Breast epithelium (tissue), 4 donors: ENCODE data around the gene SEMA4B. TPM values are rescaled to one million over a fixed set of nuclear protein-coding genes. Genes with fewer than 3 reads are reported as not detected.

Source experiments
- DNase-seq, 2 donors: peaks; one replicate each; pipeline ENCODE4 v3.0.0-alpha.2; 2019; ENCODE audit warnings: low spot score in 2 of 2
- H3K27ac ChIP-seq, 2 donors: fragments of 200-600 bp; sonication (generic) in 1 of 2; one replicate each; pipeline ENCODE4 v1.5.1; 2016 to 2019; ENCODE audit warnings: mild to moderate bottlenecking in 1 of 2
- H3K27me3 ChIP-seq, 2 donors: fragments of 200-600 bp; sonication (generic) in 1 of 2; one replicate each; pipeline versions ENCODE4 v1.5.1 to v1.6.0; 2017 to 2019; ENCODE audit warnings: control low read depth in 1 of 2, mild to moderate bottlenecking in 1 of 2
- H3K36me3 ChIP-seq: fragments of 200-600 bp; one replicate; pipeline ENCODE4 v1.5.1; 2019
- H3K4me1 ChIP-seq, 2 donors: fragments of 200-600 bp; sonication (generic); one replicate each; pipeline ENCODE4 v1.5.1; 2016 to 2019; ENCODE audit warnings: control low read depth in 1 of 2
- H3K4me3 ChIP-seq, 3 donors: fragments of 200-600 bp; sonication (generic); 1 replicate in 2 of 3; 2 replicates in 1 of 3; pipeline ENCODE4 v1.5.1; 2016 to 2019; ENCODE audit warnings: mild to moderate bottlenecking in 3 of 3, moderate library complexity in 2 of 3
- H3K9me3 ChIP-seq, 2 donors: fragments of 200-600 bp; sonication (generic) in 1 of 2; one replicate each; pipeline ENCODE4 v1.5.1; 2016 to 2019; ENCODE audit warnings: control low read depth in 1 of 2
- POLR2A ChIP-seq: fragments of 450-650 bp; IDR thresholded peaks from one replicate; pipeline ENCODE4 v1.6.1; 2016; ENCODE audit warnings: antibody characterized with exemption, mild to moderate bottlenecking, moderate library complexity
- POLR2AphosphoS5 ChIP-seq, 3 donors: sonication (generic); formaldehyde crosslinking; IDR thresholded peaks; one replicate each; pipeline ENCODE4 v1.6.1; 2017; ENCODE audit warnings: antibody characterized with exemption in 3 of 3
- intact Hi-C: fragments of 100-400 bp; cut with DNase I; formaldehyde crosslinking; loops from one replicate; pipeline ENCODE4 v1.15.1; 2023; ENCODE audit warnings: low total_unique reads
- total RNA-seq, 3 donors: library from RNA; depleted of rRNA; stranded (reverse); fragments of >200 nt; gene quantifications; one replicate each; pipeline ENCODE4 v1.1.0, GENCODE V29; 2016
- TF ChIP-seq, protein P1 (sequence below), 3 donors: fragments of 450-650 bp; IDR thresholded peaks; one replicate each; pipeline ENCODE4 v1.5.1; 2016 to 2017; ENCODE audit warnings: antibody characterized with exemption in 3 of 3, mild to moderate bottlenecking in 3 of 3, moderate library complexity in 3 of 3

SEMA4B gene
- total RNA-seq, 3 donors from 2014 or later, result 6.6 to 72.8 (median 56.9) TPM

DNA sequence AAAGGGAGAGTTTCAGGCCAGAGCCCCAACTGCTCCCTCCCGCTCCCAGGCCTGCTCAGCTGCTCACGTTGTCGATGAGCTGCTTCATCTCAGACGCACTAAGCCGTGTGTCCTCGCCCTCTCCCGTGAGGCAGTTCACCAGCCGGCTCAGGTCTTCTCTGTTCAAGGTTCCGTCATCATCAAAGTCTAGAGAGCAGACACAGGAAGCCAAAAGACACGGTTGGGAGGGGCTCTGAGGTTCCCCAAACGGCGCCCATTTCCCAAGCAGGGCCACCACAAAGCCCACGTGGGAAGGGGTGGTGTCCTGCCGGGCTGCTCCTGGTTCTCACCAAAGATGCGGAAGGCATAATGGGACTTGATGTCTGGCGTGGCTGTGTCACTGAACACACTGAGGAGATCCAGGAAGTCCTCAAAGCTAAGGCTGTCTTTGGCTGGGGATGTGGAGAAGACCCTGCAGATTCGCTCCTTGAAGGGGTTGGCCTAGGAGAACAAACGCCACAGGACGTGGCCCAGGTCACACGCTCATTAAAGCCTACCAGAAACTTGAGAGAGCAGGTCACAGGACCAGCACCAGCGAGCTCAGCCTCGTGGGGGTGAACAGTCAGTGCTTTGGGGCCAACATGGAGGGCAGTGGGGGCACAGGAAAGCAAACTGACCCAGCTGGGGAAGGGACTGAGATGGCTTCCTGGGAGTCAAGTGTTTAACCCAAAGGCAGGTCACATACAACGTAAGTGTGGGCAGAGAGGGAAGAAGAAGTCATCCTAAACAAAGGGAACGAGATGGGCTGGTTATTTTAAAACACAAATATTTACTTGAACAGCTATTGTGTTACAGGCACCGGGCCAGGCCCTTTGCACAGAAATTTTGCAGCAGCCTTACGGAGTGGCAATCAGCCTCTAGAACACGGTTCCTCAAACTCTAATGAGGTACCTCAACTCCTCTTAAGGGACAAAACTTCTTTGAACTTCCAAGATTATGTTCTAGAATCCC, 30.2 kb downstream of the SEMA4B start:
- no peaks in the 10 kb centered on the region for H3K36me3 ChIP-seq

DNA sequence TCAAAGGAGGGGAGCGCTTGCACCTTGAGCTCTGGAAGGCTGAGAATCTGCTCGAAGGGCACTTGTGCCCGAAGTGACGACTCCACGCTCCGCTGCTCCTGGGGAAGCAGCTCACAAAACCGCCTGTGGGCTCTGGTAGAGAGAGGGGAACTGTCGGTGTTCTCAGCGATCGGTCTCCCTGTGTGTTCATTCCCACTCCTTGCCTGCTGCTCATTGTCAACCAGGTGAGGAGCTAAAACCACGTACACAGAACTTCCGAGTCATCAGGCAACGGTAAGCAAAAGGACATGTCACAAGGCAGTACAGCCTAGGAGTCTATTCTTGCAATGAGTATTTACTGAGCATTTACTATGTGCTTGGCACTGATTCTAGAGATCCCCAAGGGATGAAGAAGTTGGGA, 31.1 kb downstream of the SEMA4B start:
- Histone ChIP-seq H3K36me3 (no peaks in the 10 kb centered on the region), H3K4me3 (peak overlapping the region in 1 of 3 donors; percentile 94), H3K4me1 (peaks cover 0 to 6% of the 10 kb centered on the region in 2 donors), H3K27ac (peak overlapping the region; percentile 86 to 96), H3K9me3 (no peaks in the 10 kb centered on the region), H3K27me3 (no peaks in the 10 kb centered on the region)
- no peak for DNase-seq
- intact Hi-C loops, result no loop called here
- no peak for TF ChIP-seq POLR2A

More for the DNA sequence above, 30.2 kb downstream of the SEMA4B start:
- H3K4me3 ChIP-seq, result no peak overlapping the region
- no peaks in the 10 kb centered on the region for H3K27me3 ChIP-seq
- no peak for DNase-seq
- no peaks in the 10 kb centered on the region for H3K9me3 ChIP-seq
- H3K4me1 ChIP-seq, result peaks cover 0 to 6% of the 10 kb centered on the region in 2 donors
- TF ChIP-seq POLR2A (no peak), POLR2AphosphoS5 (IDR thresholded peaks at IDR 0.05) (no peak)
- TF ChIP-seq, protein P1, sequence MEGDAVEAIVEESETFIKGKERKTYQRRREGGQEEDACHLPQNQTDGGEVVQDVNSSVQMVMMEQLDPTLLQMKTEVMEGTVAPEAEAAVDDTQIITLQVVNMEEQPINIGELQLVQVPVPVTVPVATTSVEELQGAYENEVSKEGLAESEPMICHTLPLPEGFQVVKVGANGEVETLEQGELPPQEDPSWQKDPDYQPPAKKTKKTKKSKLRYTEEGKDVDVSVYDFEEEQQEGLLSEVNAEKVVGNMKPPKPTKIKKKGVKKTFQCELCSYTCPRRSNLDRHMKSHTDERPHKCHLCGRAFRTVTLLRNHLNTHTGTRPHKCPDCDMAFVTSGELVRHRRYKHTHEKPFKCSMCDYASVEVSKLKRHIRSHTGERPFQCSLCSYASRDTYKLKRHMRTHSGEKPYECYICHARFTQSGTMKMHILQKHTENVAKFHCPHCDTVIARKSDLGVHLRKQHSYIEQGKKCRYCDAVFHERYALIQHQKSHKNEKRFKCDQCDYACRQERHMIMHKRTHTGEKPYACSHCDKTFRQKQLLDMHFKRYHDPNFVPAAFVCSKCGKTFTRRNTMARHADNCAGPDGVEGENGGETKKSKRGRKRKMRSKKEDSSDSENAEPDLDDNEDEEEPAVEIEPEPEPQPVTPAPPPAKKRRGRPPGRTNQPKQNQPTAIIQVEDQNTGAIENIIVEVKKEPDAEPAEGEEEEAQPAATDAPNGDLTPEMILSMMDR (IDR thresholded peaks at IDR 0.05), result no peak
- H3K27ac ChIP-seq, result peak overlapping the region; percentile 55 to 65
- intact Hi-C loops, result no loop called here

DNA sequence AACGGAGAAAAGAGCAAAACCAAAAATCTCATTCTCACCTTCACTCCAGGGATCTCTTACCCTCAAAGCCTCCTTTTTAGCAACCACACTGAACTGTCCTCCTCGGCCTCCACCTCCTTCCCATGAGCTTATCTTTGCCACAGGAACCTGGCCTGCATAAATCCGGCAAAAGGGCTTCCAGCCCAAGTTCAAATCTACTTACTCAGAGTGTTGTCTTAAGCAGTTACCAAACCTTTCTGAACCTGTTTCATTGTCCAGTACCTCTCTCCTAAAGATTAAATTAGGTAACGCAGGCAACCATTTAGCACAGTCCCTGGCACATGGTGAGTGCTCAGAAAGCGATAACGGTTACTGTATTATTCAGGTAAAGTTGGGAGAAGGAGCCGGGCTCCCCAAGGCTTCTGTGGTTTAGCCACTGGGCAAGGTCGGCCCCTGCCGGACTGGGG, 31.8 kb downstream of the SEMA4B start:
- DNase-seq, result no peak
- H3K27ac ChIP-seq, result peak overlapping the region; percentile 86 to 96
- no peaks in the 10 kb centered on the region for H3K36me3 ChIP-seq
- TF ChIP-seq POLR2AphosphoS5 (IDR thresholded peaks at IDR 0.05), result no peak
- TF ChIP-seq, protein P1 (IDR thresholded peaks at IDR 0.05), result peak in 1 of 3 donors; percentile 63
- H3K27me3 ChIP-seq, result no peaks in the 10 kb centered on the region
- peaks cover 0 to 6% of the 10 kb centered on the region in 2 donors for H3K4me1 ChIP-seq
- H3K9me3 ChIP-seq, result no peaks in the 10 kb centered on the region
- intact Hi-C loops, result no loop called here
- peak overlapping the region; percentile 71 to 94 (median 89) for H3K4me3 ChIP-seq

DNA sequence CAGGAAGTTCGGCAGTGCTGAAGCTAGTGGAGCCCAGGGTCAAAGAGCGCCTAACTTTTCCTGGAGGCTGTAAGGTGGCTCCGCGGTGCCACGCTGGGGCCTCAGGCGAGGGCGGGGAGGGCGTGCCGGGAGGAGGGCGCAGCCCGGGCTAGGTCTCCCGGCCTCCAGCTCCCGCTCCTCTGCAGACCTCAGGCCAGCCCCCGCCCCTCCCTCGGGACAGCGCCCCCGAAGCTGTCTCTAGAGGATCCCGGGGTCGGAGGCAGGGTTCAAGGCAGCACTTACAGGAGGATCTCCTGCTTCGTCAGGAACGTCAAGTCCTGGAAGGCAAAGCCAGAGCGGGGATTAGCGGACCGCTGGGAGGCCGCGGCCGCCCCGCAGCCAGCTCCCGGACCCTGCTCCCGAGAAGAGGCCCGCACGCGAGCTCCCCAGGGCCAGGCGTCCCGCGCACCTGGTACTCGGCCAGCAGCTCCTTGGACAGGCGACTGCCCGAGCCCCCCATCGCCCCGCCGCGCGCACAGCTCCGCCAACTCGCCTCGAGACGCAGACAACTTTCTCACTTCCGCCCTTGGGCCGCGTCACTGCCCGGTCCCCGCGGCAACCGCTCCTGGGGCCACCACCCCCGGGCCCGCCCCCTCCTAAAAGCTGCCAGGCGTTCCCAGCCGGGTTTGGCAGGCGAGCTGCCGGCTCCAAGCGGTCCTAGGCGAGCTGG, 32.4 kb downstream of the SEMA4B start, which contains the start of gene CIB1:
Gene CIB1, minus strand, starts transcription at position 555 of the 709 bp plus-strand sequence. Its CDS starts 56 bp downstream, at position 499.
- DNase-seq, result peak; percentile 94 to 97
- H3K9me3 ChIP-seq, result no peaks in the 10 kb centered on the region
- peaks cover 0 to 6% of the 10 kb centered on the region in 2 donors for H3K4me1 ChIP-seq
- H3K36me3 ChIP-seq, result no peaks in the 10 kb centered on the region
- TF ChIP-seq, protein P1 (IDR thresholded peaks at IDR 0.05), result peak in 2 of 3 donors; percentile 35 to 57
- TF ChIP-seq POLR2A (peak; percentile 58), POLR2AphosphoS5 (IDR thresholded peaks at IDR 0.05) (peak; percentile 63 to 75 (median 74))
- peak within 1 kb of the TSS; percentile 86 to 96 for H3K27ac ChIP-seq
- no peaks in the 10 kb centered on the region for H3K27me3 ChIP-seq
- intact Hi-C loops, result no loop called here
- H3K4me3 ChIP-seq, result peak within 1 kb of the TSS; percentile 71 to 94 (median 89)

DNA sequence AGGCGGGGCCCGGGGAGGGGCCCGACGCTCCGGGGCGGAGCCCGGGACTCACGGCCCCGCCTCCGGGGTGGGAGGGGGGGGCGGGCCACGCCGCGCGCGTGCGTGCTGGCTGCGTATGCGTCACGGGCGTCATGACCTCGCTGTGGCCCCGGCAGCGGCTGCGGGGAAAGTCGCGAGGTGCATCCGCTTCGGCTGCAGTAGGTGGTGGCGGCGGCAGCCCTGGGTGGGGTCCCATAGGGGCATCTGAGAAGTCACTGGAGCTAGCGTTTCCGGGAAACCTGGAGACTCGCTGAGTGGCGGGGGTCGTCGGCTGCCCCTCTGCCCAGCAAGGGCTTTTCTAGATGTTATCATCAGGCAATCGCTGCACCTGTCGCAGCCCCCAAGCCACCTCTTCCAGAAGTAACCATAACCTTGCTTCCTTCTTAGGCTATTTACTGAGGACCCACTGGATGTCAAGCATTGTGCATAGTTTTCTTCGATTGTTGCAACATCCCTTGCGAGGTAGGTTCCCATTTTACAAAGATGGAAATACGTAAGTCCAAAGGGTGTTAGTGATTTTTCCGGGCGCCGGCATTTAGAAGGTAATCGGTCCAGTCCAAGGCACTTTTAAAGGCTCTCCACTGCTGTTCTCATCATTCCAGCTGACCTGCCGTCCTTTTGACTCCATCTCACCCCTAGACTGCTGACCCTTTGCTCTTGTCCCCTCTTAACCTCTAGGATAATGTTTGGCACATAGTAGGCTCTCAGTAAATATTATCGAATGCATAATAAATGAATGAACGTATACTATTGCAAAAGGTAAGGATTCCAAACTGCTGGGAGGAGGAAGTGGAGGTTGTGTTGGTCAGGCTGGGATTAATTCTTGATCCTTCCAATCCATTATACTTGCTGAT, 33.2 kb downstream of the SEMA4B start, which contains the start of gene GDPGP1:
Gene GDPGP1, plus strand, starts transcription at position 114 of the 893 bp plus-strand sequence. CDS start 6,700 bp downstream, outside the sequence.
- TF ChIP-seq POLR2AphosphoS5 (IDR thresholded peaks at IDR 0.05) (peak in 1 of 3 donors; percentile 34), POLR2A (no peak)
- no peak for DNase-seq
- intact Hi-C loops, result no loop called here
- H3K4me1 ChIP-seq, result peaks cover 0 to 6% of the 10 kb centered on the region in 2 donors
- no peaks in the 10 kb centered on the region for H3K27me3 ChIP-seq
- no peaks in the 10 kb centered on the region for H3K9me3 ChIP-seq
- H3K36me3 ChIP-seq, result no peaks in the 10 kb centered on the region
- H3K4me3 ChIP-seq, result peak within 1 kb of the TSS; percentile 71 to 94 (median 89)
- H3K27ac ChIP-seq, result peak within 1 kb of the TSS; percentile 86 to 96
